Measurements from ENCODE around the gene UBL7.

UBL7 gene

DNA sequence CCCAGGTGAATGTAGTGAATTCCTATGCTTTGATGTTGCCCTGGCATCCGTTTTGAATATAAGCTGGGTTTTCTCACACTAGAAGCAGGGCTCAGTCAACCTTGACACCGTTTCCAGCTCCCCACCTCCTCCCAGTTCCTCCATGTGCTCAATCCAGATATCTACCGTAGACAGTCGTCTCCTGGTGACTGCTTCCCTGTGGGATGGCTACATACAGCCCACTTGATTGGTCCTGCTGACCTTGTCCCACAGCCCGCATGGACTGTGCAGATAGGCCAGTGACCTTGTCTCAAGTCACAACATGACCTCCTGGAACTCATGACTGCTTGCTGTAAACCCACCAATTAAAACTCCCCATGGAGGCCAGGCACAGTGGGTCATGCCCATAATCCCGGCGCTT is 35.3 kb downstream of the UBL7 start:
- H3K4me3 ChIP-seq (ENCODE audit: low read depth, low read length) = peak overlapping the region; percentile 18

DNA sequence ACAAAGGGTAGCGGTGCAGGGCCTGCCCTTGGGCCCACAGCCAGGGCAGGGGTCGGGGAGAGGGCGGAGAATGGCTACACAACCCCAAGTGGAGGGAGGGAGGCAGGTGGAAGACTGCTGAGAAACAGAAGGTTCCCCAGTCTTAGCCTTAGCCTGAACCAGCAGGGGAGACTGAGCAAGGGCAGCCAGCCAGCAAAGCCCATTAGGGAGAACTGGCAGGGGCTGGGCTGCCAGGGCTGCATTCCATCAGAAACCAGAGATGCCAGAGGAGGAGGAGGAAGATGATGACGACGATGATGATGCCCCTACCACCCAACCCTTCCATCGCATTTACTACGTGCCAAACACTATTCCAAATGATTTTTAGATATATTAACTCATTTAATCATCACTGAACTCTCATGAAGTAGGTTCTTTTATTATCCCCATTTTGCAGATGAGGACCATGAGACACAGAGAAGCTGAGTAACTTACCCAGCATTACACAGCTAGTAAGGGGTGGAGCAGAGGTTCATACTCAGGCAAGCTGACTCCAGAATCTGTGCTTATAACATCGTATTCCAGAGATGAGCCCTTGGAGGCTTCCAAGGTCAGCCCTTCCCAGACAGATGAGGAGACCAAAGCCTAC is 35.9 kb downstream of the UBL7 start:
- TF ChIP-seq, protein P1, sequence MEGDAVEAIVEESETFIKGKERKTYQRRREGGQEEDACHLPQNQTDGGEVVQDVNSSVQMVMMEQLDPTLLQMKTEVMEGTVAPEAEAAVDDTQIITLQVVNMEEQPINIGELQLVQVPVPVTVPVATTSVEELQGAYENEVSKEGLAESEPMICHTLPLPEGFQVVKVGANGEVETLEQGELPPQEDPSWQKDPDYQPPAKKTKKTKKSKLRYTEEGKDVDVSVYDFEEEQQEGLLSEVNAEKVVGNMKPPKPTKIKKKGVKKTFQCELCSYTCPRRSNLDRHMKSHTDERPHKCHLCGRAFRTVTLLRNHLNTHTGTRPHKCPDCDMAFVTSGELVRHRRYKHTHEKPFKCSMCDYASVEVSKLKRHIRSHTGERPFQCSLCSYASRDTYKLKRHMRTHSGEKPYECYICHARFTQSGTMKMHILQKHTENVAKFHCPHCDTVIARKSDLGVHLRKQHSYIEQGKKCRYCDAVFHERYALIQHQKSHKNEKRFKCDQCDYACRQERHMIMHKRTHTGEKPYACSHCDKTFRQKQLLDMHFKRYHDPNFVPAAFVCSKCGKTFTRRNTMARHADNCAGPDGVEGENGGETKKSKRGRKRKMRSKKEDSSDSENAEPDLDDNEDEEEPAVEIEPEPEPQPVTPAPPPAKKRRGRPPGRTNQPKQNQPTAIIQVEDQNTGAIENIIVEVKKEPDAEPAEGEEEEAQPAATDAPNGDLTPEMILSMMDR (IDR thresholded peaks at IDR 0.05; ENCODE audit: borderline replicate concordance, insufficient read depth, low read depth, low read length) = no peak

More for the DNA sequence above, 35.3 kb downstream of the UBL7 start:
- TF ChIP-seq, protein P1 (IDR thresholded peaks at IDR 0.05; ENCODE audit: borderline replicate concordance, insufficient read depth, low read depth, low read length) = no peak

DNA sequence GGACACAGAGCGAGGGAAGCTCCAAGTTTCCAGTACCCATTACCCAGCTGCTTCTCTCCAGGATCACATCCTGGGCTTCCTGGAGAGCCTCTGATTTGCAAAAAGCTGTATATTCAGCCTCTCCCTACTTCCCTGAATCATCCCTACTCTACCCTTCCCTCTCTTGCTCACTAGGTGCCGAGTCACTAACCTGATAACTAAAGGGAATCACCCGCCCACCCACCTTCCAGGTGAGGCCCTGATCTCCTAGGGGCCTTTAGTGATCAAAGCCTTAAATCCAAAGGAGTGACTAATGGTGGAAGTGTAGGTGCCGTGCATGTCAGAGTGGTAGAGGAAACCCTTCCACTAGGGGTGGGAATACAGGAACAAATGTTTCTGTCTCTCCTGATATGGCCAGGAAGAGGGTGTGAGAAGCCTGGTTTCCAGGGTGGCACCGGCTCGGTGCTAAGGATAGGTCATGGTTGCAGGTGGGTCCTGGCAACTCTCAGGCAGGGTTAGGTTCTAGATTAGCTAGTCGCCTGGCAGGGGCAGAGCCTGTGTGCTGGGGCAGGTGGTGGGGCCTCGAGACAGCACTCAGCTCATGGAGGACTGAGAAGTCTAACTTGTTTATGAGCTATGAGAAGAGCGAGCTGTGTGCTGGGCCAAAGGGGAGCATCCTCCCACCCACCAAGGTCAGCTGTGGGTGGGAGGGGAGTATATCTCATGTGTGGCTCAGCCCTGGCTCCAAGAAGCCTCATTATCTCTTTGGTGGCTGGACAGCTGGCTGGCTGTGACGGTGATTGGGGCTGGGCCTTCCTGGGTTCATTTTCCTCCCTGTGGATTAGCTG is 37.3 kb downstream of the UBL7 start:
- peak overlapping the region; percentile 40 for H3K4me3 ChIP-seq (ENCODE audit: low read depth, low read length)
- TF ChIP-seq, protein P1 (IDR thresholded peaks at IDR 0.05; ENCODE audit: borderline replicate concordance, insufficient read depth, low read depth, low read length) = no peak

More for the DNA sequence above, 35.9 kb downstream of the UBL7 start:
- peak overlapping the region; percentile 18 for H3K4me3 ChIP-seq (ENCODE audit: low read depth, low read length)

DNA sequence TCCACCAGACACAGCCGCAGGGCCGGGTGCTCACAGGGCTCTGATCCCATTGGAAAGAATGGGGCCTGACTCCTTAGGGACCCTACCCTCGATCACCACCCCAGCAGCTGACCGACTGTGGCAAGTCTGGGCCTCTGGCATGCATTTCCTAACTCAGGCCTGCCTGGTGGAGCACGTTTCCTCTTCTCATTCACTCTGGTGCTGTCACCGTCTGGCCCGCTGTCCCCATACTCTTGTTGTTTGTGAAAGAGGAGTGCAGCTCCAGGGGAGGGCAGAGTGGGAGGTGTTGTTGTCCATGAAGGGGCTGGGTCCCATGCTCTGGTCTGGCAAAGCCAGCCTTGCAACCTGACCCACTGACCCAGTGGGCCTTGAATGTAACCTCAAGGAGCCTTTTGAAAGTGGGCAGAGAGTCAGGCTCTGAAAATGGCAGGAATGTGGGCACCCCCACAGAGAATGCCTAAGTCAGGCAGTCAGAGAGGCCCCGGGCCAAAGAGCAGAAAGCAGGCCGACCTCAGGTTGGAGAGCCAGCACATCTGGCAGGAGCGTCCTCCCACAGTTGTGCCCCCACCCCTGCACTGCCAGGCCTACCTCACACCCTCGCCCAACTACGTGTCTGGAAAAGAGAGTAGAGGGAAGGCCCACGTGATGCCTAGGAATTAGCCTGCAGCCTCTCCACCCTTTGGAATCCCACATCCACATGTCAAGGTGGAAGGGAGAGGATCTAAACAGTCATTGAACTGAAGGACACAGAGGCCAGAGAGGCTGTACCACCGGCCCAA is 38.1 kb downstream of the UBL7 start:
- peak overlapping the region; percentile 40 for H3K4me3 ChIP-seq (ENCODE audit: low read depth, low read length)
- TF ChIP-seq, protein P1 (IDR thresholded peaks at IDR 0.05; ENCODE audit: borderline replicate concordance, insufficient read depth, low read depth, low read length) = no peak

DNA sequence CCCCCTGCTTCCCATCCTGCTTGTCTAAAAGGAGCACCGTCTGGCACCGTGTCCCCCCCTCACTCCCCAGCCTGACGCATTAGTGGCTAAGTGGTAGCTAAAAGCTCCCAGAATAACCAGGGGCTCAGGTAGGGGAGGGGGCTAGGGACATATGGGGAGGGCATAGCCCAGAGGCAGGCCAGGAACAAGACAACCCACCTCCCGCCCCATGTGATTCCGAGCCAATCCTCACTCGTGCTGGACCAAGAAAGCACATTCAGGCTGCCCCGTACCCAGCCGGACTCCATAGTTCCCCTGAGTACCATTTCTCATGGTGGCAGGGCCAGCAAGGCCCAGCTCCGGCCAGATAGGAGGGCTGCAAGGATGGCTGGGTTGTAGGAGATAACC is 38.7 kb downstream of the UBL7 start:
- TF ChIP-seq, protein P1 (IDR thresholded peaks at IDR 0.05; ENCODE audit: borderline replicate concordance, insufficient read depth, low read depth, low read length) = no peak
- peak overlapping the region; percentile 40 for H3K4me3 ChIP-seq (ENCODE audit: low read depth, low read length)

DNA sequence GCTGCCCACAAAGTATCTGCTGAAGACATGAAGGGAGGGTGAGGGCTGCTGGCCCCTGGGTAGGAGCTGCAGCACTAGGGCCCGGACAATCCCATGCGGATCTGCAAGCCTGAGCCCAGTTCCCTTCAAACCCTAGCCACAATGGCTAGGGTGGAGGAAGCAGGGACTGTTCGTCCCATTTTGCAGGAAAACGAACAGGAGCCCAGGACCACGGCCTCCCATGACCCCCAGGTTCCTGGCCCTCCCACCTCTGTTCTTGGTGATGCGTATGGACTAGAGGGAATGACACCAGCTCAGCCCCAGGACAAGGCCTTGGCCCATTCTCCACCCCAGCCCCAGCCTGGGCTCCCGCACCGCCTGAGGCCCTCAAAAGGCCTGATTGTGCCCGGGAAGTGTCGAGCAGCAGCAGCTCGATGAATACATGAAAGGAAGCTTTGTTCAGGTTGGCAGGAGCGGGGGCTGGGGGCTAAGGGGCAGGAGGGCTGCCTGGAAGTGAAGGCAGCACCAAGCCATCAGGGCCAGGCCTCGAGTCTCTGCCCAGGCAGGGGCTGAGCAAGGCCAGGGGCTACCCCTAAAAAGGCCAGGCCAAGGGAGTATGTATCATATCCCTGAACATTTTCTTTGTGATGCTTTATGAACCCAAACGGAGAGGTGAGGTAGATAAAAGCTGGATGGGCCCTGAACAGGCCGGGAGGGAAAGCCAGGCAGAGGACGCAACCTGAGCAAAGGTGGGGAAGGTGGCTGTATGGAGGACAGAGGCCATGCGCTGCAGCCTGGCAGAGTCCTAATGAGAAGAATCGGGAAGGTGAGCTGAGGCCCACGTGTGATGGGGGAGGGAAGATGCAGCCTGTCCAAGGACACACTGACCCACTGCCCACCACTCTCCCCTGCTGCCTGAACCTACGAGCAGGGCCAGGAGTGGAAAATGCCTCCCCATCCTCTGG is 39.4 kb downstream of the UBL7 start:
- TF ChIP-seq, protein P1 (IDR thresholded peaks at IDR 0.05; ENCODE audit: borderline replicate concordance, insufficient read depth, low read depth, low read length) = no peak
- no peak overlapping the region for H3K4me3 ChIP-seq (ENCODE audit: low read depth, low read length)

Data from GM12875 (cell line).